ENCODE measurements around the gene COL5A1.

Gene COL5A1

DNA sequence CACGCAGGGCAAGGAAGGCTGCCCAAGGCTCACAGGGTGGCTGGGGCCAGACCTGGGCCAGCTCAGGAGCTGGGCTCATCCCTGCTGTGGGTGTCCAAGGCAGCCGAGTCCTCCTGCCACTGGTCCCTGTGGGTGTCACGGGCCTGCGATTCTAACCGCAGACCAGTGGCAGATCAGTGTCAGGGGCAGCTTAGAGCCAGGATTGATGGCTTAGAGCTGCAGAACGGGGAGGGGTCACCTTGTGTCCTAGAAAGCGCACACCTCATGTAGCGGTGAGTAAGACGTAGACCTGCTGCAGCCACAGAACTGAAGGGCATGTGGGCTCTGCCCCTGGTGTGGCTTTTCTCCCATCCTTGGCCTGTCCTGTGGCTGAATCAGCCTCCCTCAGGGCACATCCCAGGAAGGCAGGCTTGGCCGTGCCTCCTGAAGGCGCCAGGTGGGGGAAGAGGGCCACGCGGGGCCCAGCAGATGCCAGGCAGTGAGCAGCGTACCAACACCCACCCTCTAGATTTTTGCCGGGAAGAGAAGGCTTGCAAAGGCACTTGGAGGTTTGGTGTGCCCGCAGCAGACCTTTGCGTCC is 160.7 kb downstream of the COL5A1 start:
- DNase-seq: no peak

GRCh38 chr9:134804871-134805270 is 163.3 kb downstream of the COL5A1 start:
- no peak for DNase-seq

DNA sequence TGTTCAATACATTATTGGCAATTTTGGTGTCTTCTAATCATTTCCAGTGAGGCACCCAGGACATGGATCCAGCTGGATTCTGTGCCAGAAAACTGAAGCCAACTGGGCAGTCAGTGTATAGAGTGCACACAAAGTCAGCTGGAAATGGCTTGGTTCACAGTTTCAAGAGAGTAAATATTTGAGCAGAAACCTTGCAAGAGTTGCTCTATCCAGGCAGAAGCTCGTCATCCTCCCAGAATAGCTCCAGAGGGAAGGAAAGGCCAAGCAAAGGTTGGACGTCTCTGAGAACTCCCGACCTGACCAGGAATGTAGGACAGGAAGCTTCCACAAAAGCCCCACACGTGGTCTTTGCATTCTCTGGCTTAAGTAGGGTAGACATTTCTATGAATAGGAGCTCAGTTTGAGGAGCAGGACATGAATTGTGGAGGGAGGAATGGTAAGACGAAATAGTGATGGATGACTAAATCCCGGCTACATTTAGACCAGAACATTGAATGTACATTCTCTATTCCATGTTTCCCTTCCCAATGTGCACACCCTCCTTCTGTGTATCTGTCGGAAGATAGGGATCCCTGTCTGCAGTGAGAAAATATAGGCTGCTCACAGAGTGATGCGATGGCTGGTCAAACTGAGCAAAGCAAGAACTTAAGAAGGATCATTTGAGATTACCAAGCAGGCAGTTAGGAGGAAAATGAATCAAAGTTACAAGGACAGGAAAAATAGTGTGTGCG is 166.3 kb downstream of the COL5A1 start:
- DNase-seq: no peak

GRCh38 chr9:134808447-134808792 is 166.8 kb downstream of the COL5A1 start:
- DNase-seq: no peak

DNA sequence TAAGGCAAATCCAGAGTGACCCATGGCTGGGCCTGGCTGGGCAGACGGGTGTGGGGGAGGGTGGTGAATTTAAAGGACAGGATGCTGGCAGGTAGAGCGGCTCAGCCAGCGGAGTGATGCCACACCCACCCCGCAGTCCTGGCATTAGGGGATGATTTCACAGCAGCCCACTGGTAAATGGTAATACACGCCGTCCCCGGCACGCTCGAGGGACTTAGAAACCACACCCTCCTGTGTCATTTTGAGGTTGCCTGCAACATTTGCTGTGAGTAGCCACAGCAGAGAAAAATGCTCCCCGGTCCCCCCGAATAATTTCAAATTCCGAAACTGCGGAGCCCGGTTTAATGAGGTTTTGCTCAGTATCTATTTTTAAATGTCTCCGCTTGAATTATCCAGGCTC is 167.7 kb downstream of the COL5A1 start:
- DNase-seq: no peak

GRCh38 chr9:134809826-134810225 is 168.2 kb downstream of the COL5A1 start:
- no peak for DNase-seq

DNA sequence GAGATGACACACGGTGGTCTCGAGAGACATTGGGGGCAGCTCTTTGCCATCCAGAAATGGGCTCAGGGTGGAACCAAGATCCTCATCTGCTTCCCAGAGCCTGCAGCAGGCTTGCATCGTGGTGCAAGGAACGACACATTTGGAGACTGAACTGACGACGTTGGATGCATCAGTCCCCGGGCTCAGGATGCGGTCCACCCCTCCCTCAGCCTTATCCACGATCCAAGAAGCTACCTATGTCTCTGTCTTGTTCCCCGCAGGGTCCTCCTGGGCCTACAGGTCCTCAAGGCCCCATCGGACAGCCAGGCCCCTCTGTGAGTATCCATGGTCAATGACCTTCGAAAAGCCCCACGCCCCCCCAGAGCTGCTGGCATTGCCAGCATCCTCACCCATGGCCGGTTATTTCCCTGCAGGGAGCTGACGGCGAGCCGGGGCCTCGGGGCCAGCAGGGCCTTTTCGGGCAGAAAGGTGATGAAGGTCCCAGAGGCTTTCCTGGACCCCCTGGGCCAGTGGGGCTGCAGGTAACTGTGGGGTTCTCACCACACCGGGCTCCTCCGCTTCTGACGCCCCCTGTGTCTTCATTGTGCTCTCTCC is 169.6 kb downstream of the COL5A1 start:
- DNase-seq: no peak

DNA sequence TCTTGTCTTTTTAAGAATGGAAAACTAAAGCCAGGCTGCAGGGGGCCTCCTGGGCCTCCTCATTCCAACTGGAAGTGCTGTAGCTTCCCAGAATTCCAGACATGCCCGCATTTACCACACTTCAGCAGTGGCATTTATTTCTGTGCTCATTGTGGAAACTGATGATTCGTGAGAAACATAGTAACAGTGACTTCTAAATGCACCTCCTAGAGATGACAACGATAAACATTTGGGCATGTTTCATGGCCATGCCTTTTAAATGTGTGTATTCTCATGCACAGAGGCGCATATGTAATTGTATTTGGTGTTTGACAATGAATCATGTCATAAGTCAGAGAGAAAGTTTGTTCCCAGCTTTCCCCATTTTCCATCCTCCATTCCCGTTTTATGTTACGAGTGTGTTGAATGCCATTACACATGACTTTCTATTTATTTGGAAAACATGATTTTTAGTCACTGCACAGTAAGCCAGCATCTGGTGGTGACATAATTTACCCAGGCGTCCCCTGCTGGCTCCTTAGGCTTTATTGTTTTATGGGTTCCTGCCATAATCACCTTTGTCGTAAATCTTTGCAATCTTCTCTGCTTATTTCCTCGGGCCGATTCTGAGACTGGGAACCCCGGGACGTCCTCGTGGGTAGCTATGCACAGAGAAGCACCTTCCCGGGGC is 170.2 kb downstream of the COL5A1 start:
- no peak for DNase-seq

DNA sequence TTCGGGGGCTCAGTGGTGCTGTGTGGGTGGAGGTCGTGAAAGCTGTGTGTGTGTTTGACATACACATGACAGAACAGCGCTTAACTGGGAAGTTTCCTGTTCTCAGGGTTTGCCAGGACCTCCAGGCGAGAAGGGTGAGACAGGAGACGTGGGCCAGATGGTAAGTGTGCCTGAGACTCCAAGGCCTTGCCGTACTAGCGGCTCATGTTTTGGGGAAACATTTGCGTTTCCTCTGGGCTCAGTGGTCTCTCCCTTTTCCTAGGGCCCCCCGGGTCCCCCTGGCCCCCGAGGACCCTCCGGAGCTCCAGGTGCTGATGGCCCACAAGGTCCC is 170.7 kb downstream of the COL5A1 start:
- no peak for DNase-seq

DNA sequence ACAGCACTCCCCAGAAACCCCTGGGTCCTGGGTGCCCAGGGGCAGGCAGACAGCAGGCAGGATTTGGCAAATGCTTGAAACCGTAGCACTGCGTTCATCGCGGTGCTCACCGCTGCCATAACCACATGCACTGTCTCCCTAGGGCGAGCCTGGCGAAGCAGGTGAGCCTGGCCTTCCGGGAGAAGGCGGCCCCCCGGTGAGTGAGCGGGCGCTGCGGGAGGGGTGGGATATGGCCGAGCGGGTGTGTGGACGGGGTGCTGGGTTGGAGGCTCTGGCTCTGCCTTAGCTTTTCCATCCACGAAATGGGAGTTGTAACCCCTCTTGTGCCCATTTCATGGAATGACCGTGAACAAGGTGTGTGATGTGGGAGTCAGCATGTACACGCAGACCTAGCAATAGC is 172.2 kb downstream of the COL5A1 start:
- DNase-seq: no peak

DNA sequence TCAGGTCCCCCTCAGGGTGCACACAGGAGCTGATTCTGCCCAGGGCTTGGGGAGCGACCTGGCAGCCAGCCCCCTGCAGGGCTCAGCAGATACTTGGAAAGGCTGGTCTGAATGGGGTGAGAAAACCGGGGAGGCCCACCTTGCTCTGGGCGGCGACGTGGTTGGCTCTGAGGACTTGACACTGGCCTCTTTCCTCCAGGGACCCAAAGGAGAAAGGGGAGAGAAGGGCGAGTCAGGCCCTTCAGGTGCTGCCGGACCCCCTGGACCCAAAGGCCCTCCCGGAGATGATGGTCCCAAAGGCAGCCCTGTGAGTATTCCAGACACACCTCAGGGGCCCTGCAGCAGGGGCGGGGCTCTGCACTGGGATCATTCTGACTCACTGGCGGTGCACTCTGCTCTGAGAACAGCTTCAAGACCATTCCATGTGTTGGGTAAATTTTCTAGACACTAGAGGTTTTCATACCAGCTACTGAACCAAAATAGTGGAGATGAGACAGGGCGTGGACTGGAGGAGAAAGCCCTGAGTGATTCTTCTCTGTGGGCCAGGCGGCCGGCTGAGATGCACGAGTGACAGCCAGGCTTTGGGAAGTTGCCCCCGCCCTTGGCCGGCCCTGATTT is 173.1 kb downstream of the COL5A1 start:
- DNase-seq: no peak

DNA sequence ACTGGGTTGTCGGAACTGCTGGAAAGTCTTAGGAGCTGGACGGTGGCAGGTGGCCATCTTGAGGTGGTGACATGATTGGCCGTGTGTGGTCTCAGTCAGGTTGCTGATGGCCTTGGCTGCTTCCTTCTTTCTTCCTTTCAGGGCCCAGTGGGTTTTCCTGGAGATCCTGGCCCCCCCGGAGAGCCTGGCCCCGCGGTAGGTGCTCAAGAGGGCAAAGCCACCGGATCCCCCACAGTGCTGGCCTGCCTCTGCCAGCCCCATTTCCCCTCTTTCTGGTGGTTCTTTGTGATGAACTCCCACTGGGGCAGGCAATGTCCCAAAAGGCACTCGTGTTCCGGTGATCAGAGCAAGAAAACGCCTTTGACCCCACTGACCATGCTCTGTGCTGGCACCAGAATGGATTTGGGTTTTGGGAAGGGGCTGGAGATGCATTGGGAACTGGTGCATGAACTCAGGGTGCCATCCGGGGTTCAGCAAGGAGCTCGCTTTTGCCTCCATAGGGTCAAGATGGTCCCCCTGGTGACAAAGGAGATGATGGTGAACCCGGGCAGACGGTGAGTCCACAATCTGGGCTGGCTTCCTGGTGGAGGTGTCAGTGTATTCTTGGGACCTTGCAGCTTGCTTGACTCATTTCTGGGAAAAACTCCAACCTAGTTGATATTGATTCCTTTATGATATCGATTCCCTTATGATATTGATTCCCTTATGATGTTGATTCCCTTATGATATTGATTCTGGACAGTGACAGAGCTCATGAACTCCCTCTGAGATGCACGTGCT is 174.0 kb downstream of the COL5A1 start:
- DNase-seq: no peak

DNA sequence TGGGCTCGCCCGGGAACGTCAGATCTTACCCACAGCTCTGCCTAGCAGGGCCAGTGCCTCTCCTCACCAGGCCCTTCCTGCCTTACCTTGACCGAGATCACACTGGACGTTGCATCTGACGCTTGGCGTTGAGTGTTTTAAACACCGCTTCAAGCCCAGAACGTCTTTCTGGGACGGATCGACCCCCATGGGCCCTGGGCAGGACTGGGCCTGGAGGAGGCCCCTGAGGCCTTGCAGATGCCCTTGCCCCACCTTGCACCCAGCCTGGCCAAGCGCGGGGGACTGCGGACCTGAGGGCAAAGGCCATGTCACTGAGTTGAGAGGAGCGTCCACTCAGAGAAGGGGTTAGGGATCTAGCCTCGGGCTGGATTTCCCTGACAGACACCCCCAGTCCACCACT is 174.7 kb downstream of the COL5A1 start:
- no peak for DNase-seq

GRCh38 chr9:134818000-134818568 is 176.5 kb downstream of the COL5A1 start:
- DNase-seq: no peak

DNA sequence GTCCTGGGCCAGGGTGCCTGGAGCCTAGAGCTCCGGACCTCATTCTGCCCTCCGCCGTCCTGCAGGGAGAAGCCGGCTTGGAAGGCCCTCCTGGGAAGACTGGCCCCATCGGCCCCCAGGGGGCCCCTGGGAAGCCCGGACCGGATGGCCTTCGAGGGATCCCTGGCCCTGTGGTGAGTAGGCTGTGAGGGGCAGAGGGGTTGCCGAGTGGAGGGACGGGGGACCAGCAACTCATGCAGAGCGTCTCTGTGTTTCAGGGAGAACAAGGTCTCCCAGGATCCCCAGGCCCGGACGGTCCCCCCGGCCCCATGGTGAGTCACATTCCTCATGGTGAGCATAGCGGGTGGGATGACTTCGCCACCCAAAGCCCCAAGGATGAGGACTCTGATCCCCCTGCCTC is 177.0 kb downstream of the COL5A1 start:
- DNase-seq: no peak

GRCh38 chr9:134820901-134821300 is 179.3 kb downstream of the COL5A1 start:
- no peak for DNase-seq

GRCh38 chr9:134822541-134822940 is 180.9 kb downstream of the COL5A1 start:
- no peak for DNase-seq

DNA sequence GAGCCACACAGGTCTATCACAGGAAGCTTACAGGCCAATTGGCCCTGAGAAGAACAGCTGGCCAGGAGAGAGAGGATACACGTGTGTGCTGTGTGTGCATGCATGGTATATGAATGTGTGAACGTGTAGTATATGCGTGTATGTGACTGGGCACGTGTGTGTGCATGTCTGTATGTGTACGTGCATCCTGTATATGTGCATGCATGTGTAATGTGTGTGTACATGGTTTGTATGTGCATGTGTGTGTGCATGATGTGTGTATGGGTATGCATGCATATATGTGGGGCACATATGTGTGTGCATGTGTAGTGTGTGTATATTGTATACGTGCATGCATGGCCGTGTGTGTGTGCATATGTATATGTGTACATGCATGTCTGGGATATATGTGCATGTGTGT is 182.0 kb downstream of the COL5A1 start:
- no peak for DNase-seq

DNA sequence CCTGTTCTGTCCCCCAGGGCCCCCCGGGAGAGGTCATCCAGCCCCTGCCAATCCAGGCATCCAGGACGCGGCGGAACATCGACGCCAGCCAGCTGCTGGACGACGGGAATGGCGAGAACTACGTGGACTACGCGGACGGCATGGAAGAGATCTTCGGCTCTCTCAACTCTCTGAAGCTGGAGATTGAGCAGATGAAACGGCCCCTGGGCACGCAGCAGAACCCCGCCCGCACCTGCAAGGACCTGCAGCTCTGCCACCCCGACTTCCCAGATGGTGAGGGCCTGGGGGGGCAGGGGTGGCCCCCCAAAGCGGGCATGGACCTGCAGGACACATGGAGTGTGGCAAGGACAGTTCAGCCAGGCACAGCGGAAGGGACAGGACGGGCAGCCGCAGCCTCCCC is 183.0 kb downstream of the COL5A1 start:
- DNase-seq: no peak

GRCh38 chr9:134825025-134825424 is 183.4 kb downstream of the COL5A1 start:
- no peak for DNase-seq

DNA sequence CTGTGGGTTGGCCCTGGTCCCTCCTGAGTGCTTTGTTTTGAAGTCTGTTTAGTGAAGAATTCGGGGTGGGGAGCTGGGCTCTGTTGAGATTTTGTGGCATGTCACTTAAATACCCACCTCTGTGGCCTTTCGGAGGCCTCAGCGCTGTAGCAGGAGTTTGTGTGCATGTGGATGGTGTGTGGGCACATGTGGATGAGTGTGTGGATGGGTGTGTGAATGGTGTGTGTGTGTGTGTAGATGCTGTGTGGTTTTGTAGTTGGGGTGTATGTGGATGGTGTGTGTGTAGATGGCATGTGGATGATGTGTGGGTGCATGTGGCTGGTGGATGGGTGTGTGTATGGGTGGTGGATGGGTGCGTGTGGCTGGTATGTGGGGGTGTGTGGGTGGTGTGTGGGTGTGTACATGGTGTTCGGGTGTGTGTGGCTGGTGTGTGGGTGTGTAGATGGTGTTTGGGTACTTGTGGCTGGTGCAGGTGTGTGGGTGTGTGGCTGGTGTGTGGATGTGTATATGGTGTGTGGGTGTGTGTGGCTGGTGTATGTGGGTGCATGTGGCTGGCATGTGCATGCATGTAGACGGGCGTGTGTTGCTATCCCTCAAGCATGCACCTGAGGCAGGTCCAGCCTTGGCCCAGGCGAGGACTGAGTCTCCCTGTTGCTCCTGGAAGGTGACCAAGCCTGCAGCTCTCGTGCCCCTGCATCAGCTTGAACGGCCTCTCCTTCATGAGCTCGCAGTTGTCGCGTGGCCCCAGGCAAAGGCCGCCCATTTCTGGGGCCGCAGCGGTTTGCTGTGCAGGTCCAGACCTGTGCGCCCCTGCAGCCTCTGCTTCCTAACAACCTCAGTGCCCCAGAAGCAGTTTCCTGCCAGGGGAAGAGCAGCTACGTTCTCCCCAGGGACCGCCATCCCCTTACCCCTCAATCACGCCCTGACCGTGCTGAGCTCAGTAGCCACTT is 185.0 kb downstream of the COL5A1 start:
- DNase-seq: no peak

Data from CD4-positive, alpha-beta T cell treated with Interleukin-1 beta for 1 hour (primary cell).